HG03558 (cell line): ENCODE results near the gene PTPRJ.
"Not testable (repeated sequence)": the region's sequence is repeated elsewhere in the genome, so short reads cannot be mapped to it uniquely, and the experiment has no call there.

Experiments
- ATAC-seq: cut with Tn5 transposase; IDR thresholded peaks from one replicate; pipeline ENCODE4 v1.9.1; 2021; ENCODE audit warnings: moderate number of reproducible peaks; ENCODE audit not compliant: unreplicated experiment; ENCODE audit errors: extremely low read depth

Gene PTPRJ

GRCh38 chr11:48134221-48134922, 154.0 kb downstream of the PTPRJ start:
- ATAC-seq, result no peak

- no peak for ATAC-seq
These were observed 157.9 kb downstream of the PTPRJ start for GRCh38 chr11:48138222-48138621.

- ATAC-seq, result not testable (repeated sequence)
These were observed 159.5 kb downstream of the PTPRJ start for GRCh38 chr11:48139896-48140295.

GRCh38 chr11:48141475-48142122, 161.2 kb downstream of the PTPRJ start:
- ATAC-seq, result no peak

- no peak for ATAC-seq
These were observed 162.5 kb downstream of the PTPRJ start for GRCh38 chr11:48142889-48143288.

GRCh38 chr11:48148749-48149148, 168.4 kb downstream of the PTPRJ start:
- ATAC-seq, result no peak

- ATAC-seq, result no peak
These were observed 169.9 kb downstream of the PTPRJ start for GRCh38 chr11:48150213-48150612.

- no peak for ATAC-seq
These were observed 173.8 kb downstream of the PTPRJ start for GRCh38 chr11:48154151-48154550.

GRCh38 chr11:48161951-48162884, 181.9 kb downstream of the PTPRJ start:
- ATAC-seq, result no peak

- ATAC-seq, result no peak
These were observed 182.5 kb downstream of the PTPRJ start for GRCh38 chr11:48162885-48163268.

- no peak for ATAC-seq
These were observed 183.2 kb downstream of the PTPRJ start for GRCh38 chr11:48163360-48164100.

GRCh38 chr11:48164836-48165235, 184.5 kb downstream of the PTPRJ start:
- no peak for ATAC-seq

- ATAC-seq, result no peak
These were observed 185.1 kb downstream of the PTPRJ start for GRCh38 chr11:48165426-48165825.

GRCh38 chr11:48167380-48167779, 187.0 kb downstream of the PTPRJ start:
- ATAC-seq, result no peak

GRCh38 chr11:48168815-48169214, 188.5 kb downstream of the PTPRJ start:
- no peak for ATAC-seq

GRCh38 chr11:48169259-48169658, 188.9 kb downstream of the PTPRJ start:
- no peak for ATAC-seq

GRCh38 chr11:48169717-48170116, 189.4 kb downstream of the PTPRJ start:
- no peak for ATAC-seq

- no peak for ATAC-seq
These were observed 190.2 kb downstream of the PTPRJ start for GRCh38 chr11:48170241-48171233.
